ENCODE data around the gene TRIM8. TPM values are rescaled to one million over a fixed set of nuclear protein-coding genes. Genes with fewer than 3 reads are reported as not detected.

TRIM8 gene
- total RNA-seq, 1 donor = 126 TPM

- peaks cover 44% of the 10 kb centered on the region for H3K4me1 ChIP-seq (ENCODE audit: insufficient read depth, low read length)
- H3K79me2 ChIP-seq (ENCODE audit: insufficient read depth, low read length) = no peaks in the 10 kb centered on the region
- no peaks in the 10 kb centered on the region for H3K36me3 ChIP-seq (ENCODE audit: insufficient read depth, low read length)
- peak overlapping the region; percentile 97 for H3K27ac ChIP-seq (ENCODE audit: low read depth, low read length)
- TF ChIP-seq CTCF (IDR thresholded peaks at IDR 0.05; ENCODE audit: extremely low read depth, low read depth, low read length) = no peak
- peak overlapping the region; percentile 18 for H2AFZ ChIP-seq (ENCODE audit: low read length)
- H3K9me3 ChIP-seq (ENCODE audit: low read depth, low read length) = no peaks in the 10 kb centered on the region
- peak; percentile 41 for DNase-seq (ENCODE audit: insufficient read length, low spot score, missing footprints)
- H3K27me3 ChIP-seq (ENCODE audit: insufficient read depth, low read length) = no peaks in the 10 kb centered on the region
- peak overlapping the region; percentile 38 for H3K4me3 ChIP-seq (ENCODE audit: insufficient read depth, low read length)
- H4K20me1 ChIP-seq (ENCODE audit: insufficient read depth, low read length) = no peaks in the 10 kb centered on the region
- H3K4me2 ChIP-seq (ENCODE audit: insufficient read depth, low read length) = peak overlapping the region; percentile 90
Measured at GRCh38 chr10:102675011-102675665, 30.9 kb downstream of the TRIM8 start.

DNA sequence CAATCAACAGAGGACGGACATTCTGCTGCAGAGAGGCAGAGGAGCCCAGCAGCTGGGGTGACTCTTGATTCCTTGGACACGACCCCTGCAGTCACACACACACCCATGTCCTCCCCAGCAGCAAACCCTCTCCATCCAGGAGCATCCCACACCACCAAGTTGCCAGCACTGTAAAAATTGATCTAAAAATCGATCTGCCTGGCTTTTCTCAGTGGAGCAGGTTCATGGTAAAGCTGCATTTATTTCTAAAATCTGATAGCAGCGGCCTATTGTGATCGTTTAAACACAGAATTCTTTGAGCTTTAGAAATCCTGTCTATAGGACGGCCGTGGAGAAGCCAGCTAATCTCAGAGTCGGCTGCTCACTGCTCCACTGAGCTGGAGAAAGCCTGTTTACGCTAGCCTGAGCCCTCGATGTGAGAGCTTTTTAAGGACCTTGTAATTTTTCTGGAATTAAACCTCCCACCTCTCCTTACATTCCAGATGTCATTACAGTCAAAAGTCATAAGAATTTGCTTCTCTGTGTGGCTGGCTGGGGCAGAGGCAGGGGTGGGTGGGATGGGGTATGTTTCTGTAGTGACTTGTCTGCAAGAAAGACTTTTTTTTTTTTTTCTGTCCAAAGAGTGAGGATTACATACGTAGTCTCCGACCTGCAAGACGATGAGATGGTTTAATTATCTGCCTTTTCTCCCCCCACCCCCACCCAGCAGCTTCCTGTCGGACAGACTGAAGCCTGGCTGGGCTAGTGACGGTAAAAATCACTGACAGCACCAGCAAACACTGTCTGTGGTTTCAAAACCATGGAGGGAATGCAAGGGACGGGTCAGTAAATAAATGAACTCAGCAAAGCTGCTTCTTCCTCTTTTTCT lies 31.6 kb downstream of the TRIM8 start:
- TF ChIP-seq CTCF (IDR thresholded peaks at IDR 0.05; ENCODE audit: extremely low read depth, low read depth, low read length) = no peak
- Histone ChIP-seq H3K79me2 (ENCODE audit: insufficient read depth, low read length) (no peaks in the 10 kb centered on the region), H3K9me3 (ENCODE audit: low read depth, low read length) (no peaks in the 10 kb centered on the region), H2AFZ (ENCODE audit: low read length) (peak overlapping the region; percentile 18), H3K27me3 (ENCODE audit: insufficient read depth, low read length) (no peaks in the 10 kb centered on the region), H3K36me3 (ENCODE audit: insufficient read depth, low read length) (no peaks in the 10 kb centered on the region), H3K27ac (ENCODE audit: low read depth, low read length) (peak overlapping the region; percentile 97), H3K4me2 (ENCODE audit: insufficient read depth, low read length) (peak overlapping the region; percentile 90), H3K4me1 (ENCODE audit: insufficient read depth, low read length) (peaks cover 44% of the 10 kb centered on the region), H3K4me3 (ENCODE audit: insufficient read depth, low read length) (peak overlapping the region; percentile 38), H4K20me1 (ENCODE audit: insufficient read depth, low read length) (no peaks in the 10 kb centered on the region)
- DNase-seq (ENCODE audit: insufficient read length, low spot score, missing footprints) = peak; percentile 85

- H3K4me3 ChIP-seq (ENCODE audit: insufficient read depth, low read length) = peak overlapping the region; percentile 36
- H3K9me3 ChIP-seq (ENCODE audit: low read depth, low read length) = no peaks in the 10 kb centered on the region
- H3K4me1 ChIP-seq (ENCODE audit: insufficient read depth, low read length) = peaks cover 44% of the 10 kb centered on the region
- DNase-seq (ENCODE audit: insufficient read length, low spot score, missing footprints) = peak; percentile 67
- H2AFZ ChIP-seq (ENCODE audit: low read length) = no peak overlapping the region
- no peaks in the 10 kb centered on the region for H3K36me3 ChIP-seq (ENCODE audit: insufficient read depth, low read length)
- H3K79me2 ChIP-seq (ENCODE audit: insufficient read depth, low read length) = no peaks in the 10 kb centered on the region
- TF ChIP-seq CTCF (IDR thresholded peaks at IDR 0.05; ENCODE audit: extremely low read depth, low read depth, low read length) = no peak
- no peaks in the 10 kb centered on the region for H4K20me1 ChIP-seq (ENCODE audit: insufficient read depth, low read length)
- peak overlapping the region; percentile 97 for H3K27ac ChIP-seq (ENCODE audit: low read depth, low read length)
- H3K4me2 ChIP-seq (ENCODE audit: insufficient read depth, low read length) = peak overlapping the region; percentile 90
- no peaks in the 10 kb centered on the region for H3K27me3 ChIP-seq (ENCODE audit: insufficient read depth, low read length)
Measured at GRCh38 chr10:102676534-102677315, 32.4 kb downstream of the TRIM8 start.

Measured in osteoblast (primary cell).